GM12878 (cell line): ENCODE data around the gene CGREF1. TPM values are rescaled to one million over a fixed set of nuclear protein-coding genes. Genes with fewer than 3 reads are reported as not detected.

ENCODE experiments used
- BHLHE40 ChIP-seq, 2 experiments: fragments of 450-650 bp in 1 of 2; IDR thresholded peaks; 2 replicates each; pipeline ENCODE4 v1.6.1; 2011 to 2017; ENCODE audit warnings: low read depth in 2 of 2, borderline replicate concordance in 1 of 2, improper control_type of control experiment in 1 of 2, low read length in 1 of 2, mild to moderate bottlenecking in 1 of 2
- CBFB ChIP-seq: IDR thresholded peaks from 2 replicates; pipeline ENCODE4 v1.6.1; 2016; ENCODE audit warnings: antibody characterized with exemption, low read depth
- CBX5 ChIP-seq: sonication (generic); IDR thresholded peaks from 2 replicates; pipeline ENCODE4 v1.6.1; 2016; ENCODE audit warnings: low read depth, moderate library complexity, mild to moderate bottlenecking, inconsistent platforms
- EP300 ChIP-seq, 2 experiments: fragments of 150-350 bp in 1 of 2; IDR thresholded peaks; 2 replicates each; pipeline ENCODE4 v1.6.1; 2011 to 2012; ENCODE audit warnings: low read depth in 2 of 2, low read length in 2 of 2, borderline replicate concordance in 1 of 2, improper control_type of control experiment in 1 of 2, inconsistent platforms in 1 of 2; ENCODE audit not compliant: control insufficient read depth in 1 of 2
- FOXK2 ChIP-seq: fragments of 450-650 bp; IDR thresholded peaks from 2 replicates; pipeline ENCODE4 v1.6.1; 2017; ENCODE audit warnings: mild to moderate bottlenecking, moderate library complexity
- HDAC6 ChIP-seq: fragments of 200-600 bp; sonication (generic); IDR thresholded peaks from one replicate; pipeline ENCODE4 v1.8.0; 2017; ENCODE audit warnings: antibody characterized with exemption; ENCODE audit not compliant: unreplicated experiment
- IKZF2 ChIP-seq, 2 experiments: fragments of 450-650 bp; IDR thresholded peaks; 2 replicates each; pipeline ENCODE4 v1.6.1; 2017; ENCODE audit warnings: mild to moderate bottlenecking in 2 of 2, moderate library complexity in 2 of 2
- IRF5 ChIP-seq: fragments of 450-650 bp; IDR thresholded peaks from 2 replicates; pipeline ENCODE4 v1.6.1; 2017; ENCODE audit warnings: borderline replicate concordance
- MTA3 ChIP-seq: IDR thresholded peaks from 2 replicates; pipeline ENCODE4 v1.6.1; 2012; ENCODE audit warnings: low read length, inconsistent platforms, borderline replicate concordance
- NBN ChIP-seq: fragments of 450-650 bp; IDR thresholded peaks from 2 replicates; pipeline ENCODE4 v1.6.1; 2016
- NR2F1 ChIP-seq: fragments of 450-650 bp; conservative IDR thresholded peaks from 2 replicates; pipeline ENCODE4 v1.6.1; 2017; ENCODE audit warnings: mild to moderate bottlenecking
- NRF1 ChIP-seq: conservative IDR thresholded peaks from 2 replicates; pipeline ENCODE4 v1.6.1; 2011; ENCODE audit warnings: mild to moderate bottlenecking, low read depth, low read length, improper control_type of control experiment
- PAX5 ChIP-seq: IDR thresholded peaks from 2 replicates; pipeline ENCODE4 v1.6.1; 2011; ENCODE audit warnings: low read depth, low read length, borderline replicate concordance
- PML ChIP-seq: IDR thresholded peaks from 2 replicates; pipeline ENCODE4 v1.6.1; 2012; ENCODE audit warnings: low read length, inconsistent platforms
- RAD51 ChIP-seq: fragments of 450-650 bp; IDR thresholded peaks from 2 replicates; pipeline ENCODE4 v1.6.1; 2016; ENCODE audit warnings: moderate library complexity, mild to moderate bottlenecking, inconsistent platforms
- RBBP5 ChIP-seq: fragments of 200-600 bp; sonication (generic); conservative IDR thresholded peaks from 2 replicates; pipeline ENCODE4 v1.6.1; 2016
- RCOR1 ChIP-seq: conservative IDR thresholded peaks from 2 replicates; pipeline ENCODE4 v1.6.1; 2012; ENCODE audit warnings: low read depth, low read length, improper control_type of control experiment
- RELA ChIP-seq: fragments of 450-650 bp; IDR thresholded peaks from 2 replicates; pipeline ENCODE4 v1.8.0; 2014; ENCODE audit warnings: borderline replicate concordance; ENCODE audit not compliant: partially characterized antibody
- RELB ChIP-seq: fragments of 450-650 bp; IDR thresholded peaks from 2 replicates; pipeline ENCODE4 v1.6.1; 2017; ENCODE audit warnings: low read depth, mild to moderate bottlenecking, moderate library complexity
- RUNX3 ChIP-seq: IDR thresholded peaks from 2 replicates; pipeline ENCODE4 v1.6.1; 2012; ENCODE audit warnings: low read length, inconsistent platforms
- SMAD1 ChIP-seq: fragments of 450-650 bp; IDR thresholded peaks from 2 replicates; pipeline ENCODE4 v1.6.1; 2018; ENCODE audit warnings: mild to moderate bottlenecking, low read depth; ENCODE audit not compliant: partially characterized antibody
- SUPT20H ChIP-seq: IDR thresholded peaks from 2 replicates; pipeline ENCODE4 v1.6.1; 2011; ENCODE audit warnings: low read depth, mild to moderate bottlenecking, low read length, moderate library complexity, borderline replicate concordance; ENCODE audit not compliant: control insufficient read depth
- YBX1 ChIP-seq: fragments of 450-650 bp; IDR thresholded peaks from 2 replicates; pipeline ENCODE4 v1.6.1; 2016; ENCODE audit warnings: antibody characterized with exemption
- ZBTB4 ChIP-seq: fragments of 450-650 bp; formaldehyde crosslinking; IDR thresholded peaks from 2 replicates; pipeline ENCODE4 v1.4.0; 2022; ENCODE audit warnings: mild to moderate bottlenecking, moderate library complexity
- ZNF207 ChIP-seq: fragments of 450-650 bp; IDR thresholded peaks from 2 replicates; pipeline ENCODE4 v1.6.1; 2014; ENCODE audit warnings: antibody characterized with exemption, mild to moderate bottlenecking, borderline replicate concordance
- polyA plus RNA-seq, 11 experiments: library from polyadenylated mRNA; depleted of rRNA in 4 of 11; unstranded in 6 of 11; stranded (reverse) in 5 of 11; fragments of >200 nt; fragmentation: Nextera tagmentation in 4 of 11; fragmentation: Illumina TruSeq in 1 of 11; extraction: Ambion mirVana in 4 of 11; extraction: Trizol in 1 of 11; gene quantifications; 1 replicate in 1 of 11; 2 replicates in 10 of 11; pipeline versions ENCODE4 v1.2.1 to v1.2.3, GENCODE V29; 2011 to 2016; ENCODE audit warnings: inconsistent platforms in 2 of 11, missing spikeins in 2 of 11, low read depth in 1 of 11
- total RNA-seq, 4 experiments: library from RNA; depleted of rRNA in 3 of 4; stranded (reverse); fragments of >200 nt in 3 of 4; fragmentation: Illumina TruSeq in 1 of 4; extraction: Trizol in 1 of 4; gene quantifications; 2 replicates each; pipeline versions ENCODE4 v1.2.1 to v1.2.3, GENCODE V29; 2013 to 2021

CGREF1 gene
- total and polyA plus RNA-seq, 10 of the 15 experiments (the other 5 are each of a cell fraction or from before 2014, with no cell fraction given): 0.06 to 0.21 TPM; not detected in 8

GRCh38 chr2:27071990-27072830 is 46.7 kb downstream of the CGREF1 start (continued):
- no peak for TF ChIP-seq IRF5
- no peak for TF ChIP-seq SUPT20H
- TF ChIP-seq MTA3: no peak
- TF ChIP-seq CBX5: no peak
- no peak for TF ChIP-seq PML
- TF ChIP-seq IKZF2 (IDR thresholded peaks at IDR 0.05): peak in 1 of 2 experiments; percentile 46; a peak in 2 of 4 replicates
- no peak for TF ChIP-seq ZNF207
- TF ChIP-seq SMAD1: peak; percentile 51
- no peak for TF ChIP-seq EP300 (IDR thresholded peaks at IDR 0.05; ENCODE audit: borderline replicate concordance in 1 of 2, control insufficient read depth in 1 of 2, low read depth in 2 of 2, low read length in 2 of 2)
- 0 out of 2 replicates have a peak, but pooled peaks have one; percentile 76 for TF ChIP-seq NBN
- TF ChIP-seq NR2F1: no peak
- TF ChIP-seq RUNX3: peak; percentile 70
- 0 out of 4 replicates have a peak, but pooled peaks of 1 of the 2 experiments have one; percentile 3 for TF ChIP-seq BHLHE40 (IDR thresholded peaks at IDR 0.05; ENCODE audit: borderline replicate concordance in 1 of 2, low read depth in 2 of 2, low read length in 1 of 2)
- no peak for TF ChIP-seq FOXK2
- peak; percentile 15; the same call in 1 of the 2 replicates for TF ChIP-seq PAX5
- peak; percentile 25; the same call in 1 of the 2 replicates for TF ChIP-seq CBFB
- TF ChIP-seq RELB: peak; percentile 43; the same call in 1 of the 2 replicates
- peak; percentile 74 for TF ChIP-seq RELA
- no peak for TF ChIP-seq RCOR1
- no peak for TF ChIP-seq NRF1
- no peak for TF ChIP-seq ZBTB4 (CRISPR knock-in tag)
- no peak for TF ChIP-seq HDAC6
- TF ChIP-seq RAD51: no peak
- TF ChIP-seq RBBP5: no peak
- no peak for TF ChIP-seq YBX1
